GM18519 (cell line): Measurements from ENCODE around the gene JAG1.
"Not testable (repeated sequence)": the region's sequence is repeated elsewhere in the genome, so short reads cannot be mapped to it uniquely, and the experiment has no call there.

ENCODE experiments used
- ATAC-seq: cut with Tn5 transposase; IDR thresholded peaks from one replicate; pipeline ENCODE4 v1.9.1; 2021; ENCODE audit warnings: mild to moderate bottlenecking, moderate library complexity; ENCODE audit not compliant: unreplicated experiment, low FRiP score

The JAG1 gene

DNA sequence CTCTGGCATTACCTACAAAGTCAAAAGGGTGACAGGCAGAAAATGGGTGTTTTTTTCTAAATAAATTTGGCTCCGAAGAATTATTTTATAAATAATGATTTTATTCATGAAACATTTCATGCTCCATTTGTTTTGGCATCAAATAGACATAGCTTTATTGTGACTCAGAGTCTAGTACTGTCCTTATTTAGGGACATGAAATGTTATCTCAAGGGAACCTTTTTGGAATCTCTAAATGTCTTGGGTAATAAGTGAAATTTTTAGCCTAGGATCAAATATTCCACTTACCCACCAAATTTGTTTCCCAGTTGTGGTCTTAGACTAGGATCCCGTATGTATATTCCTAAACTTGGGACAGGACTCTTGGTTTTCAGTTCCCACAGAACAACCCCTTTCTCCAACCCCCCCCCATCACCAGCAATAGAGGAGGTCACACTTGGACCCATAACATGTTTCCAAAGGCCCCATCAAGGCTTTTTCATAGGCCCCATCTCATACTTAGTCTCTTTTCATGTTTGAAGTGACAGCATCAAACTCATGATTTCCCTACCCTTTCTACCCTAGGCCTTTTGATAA, 81.8 kb downstream of the JAG1 start:
- no peak for ATAC-seq

DNA sequence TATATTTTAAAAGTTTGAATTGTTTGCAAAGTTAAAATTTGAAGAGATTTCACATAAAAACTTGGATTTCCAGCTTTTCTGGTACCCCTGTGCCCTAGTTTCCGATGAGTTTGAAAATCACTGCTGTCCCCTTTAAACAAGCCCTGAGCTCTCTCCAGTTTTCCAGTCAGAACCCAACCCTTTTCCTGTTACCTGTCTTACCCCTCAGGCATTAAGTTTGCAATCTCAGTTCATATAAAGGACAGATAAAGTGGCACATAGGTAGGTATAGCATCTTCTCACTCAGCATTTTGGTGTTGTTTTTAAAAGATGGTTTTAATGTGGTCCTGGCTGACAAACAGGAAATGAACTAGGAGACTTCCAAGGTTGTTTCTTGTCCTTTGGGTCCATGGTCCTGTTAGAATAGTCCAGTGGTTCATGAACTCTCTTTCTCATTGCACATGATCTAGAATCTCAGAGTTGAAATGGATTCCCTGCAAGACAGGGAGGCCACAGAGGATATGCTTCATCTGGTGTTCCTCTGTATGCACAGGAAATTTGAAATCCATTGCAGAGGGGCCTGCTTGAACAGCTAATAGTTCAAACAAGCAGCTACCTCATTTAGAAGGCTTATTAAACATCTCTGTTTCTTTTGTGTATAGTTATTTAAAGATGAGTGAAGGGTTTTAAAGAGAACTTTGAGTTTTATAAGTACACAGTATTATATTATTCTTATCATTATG, 82.7 kb downstream of the JAG1 start:
- no peak for ATAC-seq

DNA sequence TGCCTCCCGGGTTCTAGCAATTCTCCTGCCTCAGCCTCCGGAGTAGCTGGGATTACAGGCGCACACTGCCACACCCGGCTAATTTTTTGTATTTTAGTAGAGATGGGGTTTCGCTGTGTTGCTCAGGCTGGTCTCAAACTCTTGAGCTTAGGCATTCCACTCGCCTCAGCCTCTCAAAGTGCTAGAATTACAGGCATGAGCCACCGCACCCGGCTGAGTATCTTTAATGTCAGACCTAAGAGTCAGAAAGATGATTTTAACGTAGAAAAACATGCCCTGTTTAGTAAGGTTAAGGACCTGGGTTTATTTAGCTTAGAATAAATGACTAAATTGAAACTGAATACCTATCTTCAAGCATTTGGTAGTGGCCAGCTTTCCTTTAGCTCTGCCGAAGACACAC, 83.4 kb downstream of the JAG1 start:
- ATAC-seq = not testable (repeated sequence)
